Fibroblast of lung (primary cell): Measurements from ENCODE around the gene ARL10. TPM values are rescaled to one million over a fixed set of nuclear protein-coding genes. Genes with fewer than 3 reads are reported as not detected.

Source experiments
- DNase-seq, 2 donors: peaks; one replicate each; pipeline versions ENCODE4 v3.0.0 to v3.0.0-alpha.2; 2010; ENCODE audit warnings: low read depth in 2 of 2
- H2AFZ ChIP-seq: 2 replicates; pipeline ENCODE4 v1.5.1; 2012; ENCODE audit warnings: low read length, control low read depth, inconsistent platforms
- H3K27ac ChIP-seq: 2 replicates; pipeline ENCODE4 v1.5.1; 2011; ENCODE audit warnings: low read length, control low read depth; ENCODE audit not compliant: insufficient read depth
- H3K27me3 ChIP-seq: 2 replicates; pipeline ENCODE4 v1.5.1; 2011; ENCODE audit warnings: mild to moderate bottlenecking, low read length; ENCODE audit not compliant: control insufficient read depth, insufficient read depth
- H3K36me3 ChIP-seq: 2 replicates; pipeline ENCODE4 v1.5.1; 2011; ENCODE audit warnings: low read length; ENCODE audit not compliant: control insufficient read depth, insufficient read depth
- H3K4me1 ChIP-seq: 2 replicates; pipeline ENCODE4 v1.5.1; 2011; ENCODE audit warnings: low read length; ENCODE audit not compliant: control insufficient read depth, insufficient read depth; ENCODE audit errors: extremely low read depth
- H3K4me2 ChIP-seq: 2 replicates; pipeline ENCODE4 v1.5.1; 2011; ENCODE audit warnings: low read length, control low read depth; ENCODE audit not compliant: insufficient read depth; ENCODE audit errors: extremely low read depth
- H3K4me3 ChIP-seq, 4 experiments: fragments of 200-600 bp in 1 of 4; sonication (generic) in 1 of 4; replicated peaks in 1 of 4; 2 replicates each; pipeline ENCODE4 v1.5.1; 2011 to 2016; ENCODE audit warnings: low read length in 4 of 4, low read depth in 3 of 4, mild to moderate bottlenecking in 3 of 4, control low read depth in 2 of 4, inconsistent platforms in 1 of 4, mixed read lengths in 1 of 4; ENCODE audit not compliant: insufficient read depth in 1 of 4; ENCODE audit errors: control extremely low read depth in 1 of 4
- H3K79me2 ChIP-seq: 2 replicates; pipeline ENCODE4 v1.5.1; 2012; ENCODE audit warnings: mild to moderate bottlenecking, low read length, inconsistent platforms; ENCODE audit not compliant: control insufficient read depth, insufficient read depth
- H3K9ac ChIP-seq: 2 replicates; pipeline ENCODE4 v1.5.1; 2011; ENCODE audit warnings: mild to moderate bottlenecking, low read length, control low read depth; ENCODE audit not compliant: insufficient read depth
- H3K9me3 ChIP-seq: 2 replicates; pipeline ENCODE4 v1.5.1; 2012; ENCODE audit warnings: low read depth, low read length; ENCODE audit not compliant: control insufficient read depth, insufficient read depth
- H4K20me1 ChIP-seq: 2 replicates; pipeline ENCODE4 v1.5.1; 2011; ENCODE audit warnings: low read length; ENCODE audit not compliant: control insufficient read depth, insufficient read depth; ENCODE audit errors: extremely low read depth
- EZH2 ChIP-seq: IDR thresholded peaks from 2 replicates; pipeline ENCODE4 v1.5.1; 2012; ENCODE audit warnings: low read length, control low read depth, mild to moderate bottlenecking; ENCODE audit errors: missing control alignments
- polyA plus RNA-seq, 2 donors: library from polyadenylated mRNA; depleted of rRNA in 1 of 2; stranded (reverse) in 1 of 2; unstranded in 1 of 2; fragments of >200 nt; gene quantifications; 2 replicates each; pipeline ENCODE4 v1.2.1, GENCODE V29; 2011 to 2012; ENCODE audit warnings: missing spikeins in 1 of 2
- total RNA-seq: library from RNA; depleted of rRNA; stranded (reverse); fragments of >200 nt; gene quantifications from 2 replicates; pipeline ENCODE4 v1.2.1, GENCODE V29; 2014
- TF ChIP-seq, protein P1 (sequence below), 2 donors: IDR thresholded peaks in 1 of 2; conservative IDR thresholded peaks in 1 of 2; 1 replicate in 1 of 2; 2 replicates in 1 of 2; pipeline ENCODE4 v1.5.1; 2011 to 2012; ENCODE audit warnings: low read length in 2 of 2, control low read depth in 1 of 2, inconsistent platforms in 1 of 2, low read depth in 1 of 2, mild to moderate bottlenecking in 1 of 2

The ARL10 gene
- total and polyA plus RNA-seq, 2 donors (not counting 1 experiment from before 2014, with no cell fraction given): 3.0 to 11.1 TPM

DNA sequence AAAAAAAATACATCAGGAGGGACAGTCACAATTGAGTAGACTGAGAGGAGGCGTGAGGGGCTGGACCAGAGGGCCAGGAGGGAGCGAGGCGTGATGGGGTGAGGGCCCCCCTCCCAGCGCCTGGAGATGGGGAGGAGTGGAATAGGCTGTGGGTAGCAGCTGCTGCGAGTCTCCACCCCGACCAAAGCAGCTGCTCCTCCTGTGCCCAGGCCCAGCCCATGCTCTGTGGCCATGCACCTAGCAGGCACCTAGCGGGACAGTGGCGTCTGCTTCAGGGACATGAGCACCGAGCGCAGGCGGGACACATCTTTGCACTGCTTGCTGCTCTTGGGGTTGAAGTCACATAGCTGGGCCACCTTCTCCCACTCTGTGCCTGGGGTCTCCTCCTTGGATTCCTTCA, 27.2 kb downstream of the ARL10 start:
- peaks cover 10% of the 10 kb centered on the region for H3K79me2 ChIP-seq
- no peaks in the 10 kb centered on the region for H3K27me3 ChIP-seq
- no peak overlapping the region for H3K4me3 ChIP-seq
- no peak overlapping the region for H3K9ac ChIP-seq
- no peak overlapping the region for H3K4me2 ChIP-seq
- no peaks in the 10 kb centered on the region for H3K9me3 ChIP-seq
- no peak overlapping the region for H3K27ac ChIP-seq
- peaks cover 8% of the 10 kb centered on the region for H3K36me3 ChIP-seq
- H2AFZ ChIP-seq: no peak overlapping the region
- TF ChIP-seq, protein P1, sequence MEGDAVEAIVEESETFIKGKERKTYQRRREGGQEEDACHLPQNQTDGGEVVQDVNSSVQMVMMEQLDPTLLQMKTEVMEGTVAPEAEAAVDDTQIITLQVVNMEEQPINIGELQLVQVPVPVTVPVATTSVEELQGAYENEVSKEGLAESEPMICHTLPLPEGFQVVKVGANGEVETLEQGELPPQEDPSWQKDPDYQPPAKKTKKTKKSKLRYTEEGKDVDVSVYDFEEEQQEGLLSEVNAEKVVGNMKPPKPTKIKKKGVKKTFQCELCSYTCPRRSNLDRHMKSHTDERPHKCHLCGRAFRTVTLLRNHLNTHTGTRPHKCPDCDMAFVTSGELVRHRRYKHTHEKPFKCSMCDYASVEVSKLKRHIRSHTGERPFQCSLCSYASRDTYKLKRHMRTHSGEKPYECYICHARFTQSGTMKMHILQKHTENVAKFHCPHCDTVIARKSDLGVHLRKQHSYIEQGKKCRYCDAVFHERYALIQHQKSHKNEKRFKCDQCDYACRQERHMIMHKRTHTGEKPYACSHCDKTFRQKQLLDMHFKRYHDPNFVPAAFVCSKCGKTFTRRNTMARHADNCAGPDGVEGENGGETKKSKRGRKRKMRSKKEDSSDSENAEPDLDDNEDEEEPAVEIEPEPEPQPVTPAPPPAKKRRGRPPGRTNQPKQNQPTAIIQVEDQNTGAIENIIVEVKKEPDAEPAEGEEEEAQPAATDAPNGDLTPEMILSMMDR (conservative IDR thresholded peaks at IDR 0.05 in 1 of 2, IDR thresholded peaks at IDR 0.05 in 1 of 2; ENCODE audit: low read depth in 1 of 2, low read length in 2 of 2): no peak
- no peak for TF ChIP-seq EZH2
- peaks cover 6% of the 10 kb centered on the region for H3K4me1 ChIP-seq
- no peak for DNase-seq
- H4K20me1 ChIP-seq: no peaks in the 10 kb centered on the region

DNA sequence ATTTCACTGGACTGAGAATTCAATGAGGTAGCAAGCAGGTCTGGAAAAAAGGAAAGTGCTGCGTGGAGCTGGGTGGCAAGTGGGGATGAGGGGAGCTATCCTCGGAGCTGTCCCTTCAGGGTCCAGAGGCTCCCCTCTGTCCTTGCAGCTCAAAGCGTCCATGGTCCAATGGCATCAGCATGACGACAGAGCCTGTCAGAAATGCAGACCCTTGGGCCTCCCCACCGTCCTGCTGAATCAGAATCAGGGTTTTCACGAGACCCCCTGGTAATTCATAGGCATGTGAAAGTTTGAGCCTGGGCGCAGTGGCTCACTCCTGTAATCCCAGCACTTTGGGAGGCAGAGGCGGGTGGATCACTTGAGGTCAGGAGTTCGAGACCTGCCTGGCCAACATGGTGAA, 28.8 kb downstream of the ARL10 start:
- no peaks in the 10 kb centered on the region for H3K9me3 ChIP-seq
- peaks cover 2% of the 10 kb centered on the region for H3K79me2 ChIP-seq
- H3K4me2 ChIP-seq: no peak overlapping the region
- DNase-seq: no peak
- H3K4me1 ChIP-seq: peaks cover 6% of the 10 kb centered on the region
- no peak overlapping the region for H3K9ac ChIP-seq
- no peak overlapping the region for H2AFZ ChIP-seq
- H3K27me3 ChIP-seq: no peaks in the 10 kb centered on the region
- H4K20me1 ChIP-seq: no peaks in the 10 kb centered on the region
- H3K27ac ChIP-seq: no peak overlapping the region
- H3K36me3 ChIP-seq: peaks cover 10% of the 10 kb centered on the region
- H3K4me3 ChIP-seq: no peak overlapping the region
- no peak for TF ChIP-seq EZH2
- TF ChIP-seq, protein P1 (conservative IDR thresholded peaks at IDR 0.05 in 1 of 2, IDR thresholded peaks at IDR 0.05 in 1 of 2; ENCODE audit: low read depth in 1 of 2, low read length in 2 of 2): no peak

DNA sequence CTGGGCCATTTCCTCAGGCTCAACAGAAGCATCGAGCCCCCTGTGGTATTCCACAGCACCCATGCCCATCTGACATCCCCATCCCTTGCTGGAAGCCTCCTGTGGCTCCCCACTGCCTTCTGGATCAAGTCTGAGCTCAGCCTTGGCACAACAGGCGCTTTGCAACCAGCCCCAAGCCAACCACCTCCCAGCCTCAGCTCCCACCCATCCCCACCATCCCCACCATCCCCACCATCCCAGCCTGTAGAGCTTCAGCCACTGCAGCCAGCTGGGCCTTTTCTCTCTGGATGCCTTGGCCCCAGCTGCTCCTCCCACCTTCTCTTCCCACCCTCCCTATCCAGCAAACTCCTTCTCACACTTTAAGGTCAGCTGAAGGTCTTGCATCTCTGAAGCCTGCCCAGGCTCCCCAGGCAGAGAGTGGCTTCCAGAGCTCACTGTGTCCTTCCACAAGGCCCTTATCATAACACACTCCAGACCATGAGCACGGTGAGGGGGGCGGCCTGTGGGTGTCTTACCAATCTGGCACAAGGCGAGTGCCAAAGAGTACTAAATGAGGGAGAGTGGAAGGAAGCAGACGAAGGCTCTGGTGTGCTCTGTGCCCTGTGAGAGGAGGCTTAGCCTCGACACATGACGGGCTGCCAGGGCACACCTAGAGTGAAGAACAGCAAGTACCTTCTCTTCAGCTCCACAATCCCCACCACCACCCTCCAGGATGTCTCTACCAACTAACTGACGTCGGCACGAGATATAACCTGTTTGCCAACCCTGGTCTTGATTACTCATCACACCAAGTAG, 29.8 kb downstream of the ARL10 start:
- H3K27me3 ChIP-seq: no peaks in the 10 kb centered on the region
- no peak overlapping the region for H3K4me3 ChIP-seq
- H3K9ac ChIP-seq: no peak overlapping the region
- H3K27ac ChIP-seq: no peak overlapping the region
- peaks cover 10% of the 10 kb centered on the region for H3K36me3 ChIP-seq
- DNase-seq: peak in 1 of 2 donors; percentile 89
- no peak for TF ChIP-seq EZH2
- TF ChIP-seq, protein P1 (conservative IDR thresholded peaks at IDR 0.05 in 1 of 2, IDR thresholded peaks at IDR 0.05 in 1 of 2; ENCODE audit: low read depth in 1 of 2, low read length in 2 of 2): no peak
- H3K4me1 ChIP-seq: peaks cover 3% of the 10 kb centered on the region
- no peak overlapping the region for H2AFZ ChIP-seq
- no peaks in the 10 kb centered on the region for H3K9me3 ChIP-seq
- no peaks in the 10 kb centered on the region for H3K79me2 ChIP-seq
- no peaks in the 10 kb centered on the region for H4K20me1 ChIP-seq
- H3K4me2 ChIP-seq: no peak overlapping the region
